HepG2 (cell line): ENCODE data around the gene ERC1. TPM values are rescaled to one million over a fixed set of nuclear protein-coding genes. Genes with fewer than 3 reads are reported as not detected.

Source experiments
- ATAC-seq: fragments of 200-7000 bp; cut with Tn5 transposase; 3 replicates; pipeline ENCODE4 v1.9.1; 2020; ENCODE audit warnings: mild to moderate bottlenecking, moderate library complexity
- BruUV-seq: library from RNA; stranded (reverse); fragments of 400-500 nt; replicated peaks from 2 replicates; lab custom pipeline; 2021; lab: Mats Ljungman, UMichigan
- CTCF ChIA-PET: fragments of 300-600 bp; formaldehyde crosslinking; extraction: SDS; loops from one replicate; lab custom pipeline; 2021; ENCODE audit warnings: low total read pairs, inconsistent platforms, low intra/inter-chr PET ratio; lab: Yijun Ruan, JAX
- POLR2A ChIA-PET: fragments of 350-600 bp; sonication (Branson Sonifier 250); formaldehyde crosslinking; loops from one replicate; lab custom pipeline; 2020; ENCODE audit warnings: antibody characterized with exemption, inconsistent platforms; lab: Yijun Ruan, JAX
- DNase-seq: peaks from one replicate; pipeline ENCODE4 v3.0.0-alpha.2; 2015; ENCODE audit warnings: low spot score
- FAIRE-seq: peaks from 3 replicates; lab custom pipeline; 2011; peaks lifted over from hg19 to GRCh38; lab: Jason Lieb, UNC
- H2AFZ ChIP-seq: one replicate; pipeline ENCODE4 v1.6.1; 2011; ENCODE audit warnings: low read length, inconsistent platforms
- H3K27ac ChIP-seq: fragments of 300-600 bp; 3 replicates; pipeline ENCODE4 v1.8.0; 2011; ENCODE audit warnings: mixed run types, mild to moderate bottlenecking, mixed read lengths, low read length, inconsistent platforms; ENCODE audit not compliant: insufficient read depth; ENCODE audit errors: extremely low read length
- H3K27me3 ChIP-seq, 2 experiments: fragments of 200-600 bp in 1 of 2; 2 replicates in 1 of 2; 3 replicates in 1 of 2; pipeline versions ENCODE4 v1.6.0 to v1.8.0; 2011; ENCODE audit warnings: low read length in 2 of 2, mild to moderate bottlenecking in 2 of 2, moderate library complexity in 2 of 2, inconsistent platforms in 1 of 2; ENCODE audit not compliant: insufficient read depth in 2 of 2, control insufficient read depth in 1 of 2
- H3K36me3 ChIP-seq, 2 experiments: fragments of 200-600 bp in 1 of 2; replicated peaks in 1 of 2; 2 replicates in 1 of 2; 3 replicates in 1 of 2; pipeline versions ENCODE4 v1.5.1 to v1.8.0; 2011; ENCODE audit warnings: low read length in 2 of 2, inconsistent platforms in 1 of 2; ENCODE audit not compliant: insufficient read depth in 2 of 2, control insufficient read depth in 1 of 2
- H3K4me1 ChIP-seq: 2 replicates; pipeline ENCODE4 v1.5.1; 2012; ENCODE audit warnings: low read length, inconsistent platforms; ENCODE audit not compliant: insufficient read depth
- H3K4me2 ChIP-seq: 2 replicates; pipeline ENCODE4 v1.6.0; 2011; ENCODE audit warnings: low read depth, low read length, inconsistent platforms
- H3K4me3 ChIP-seq, 3 experiments: fragments of 200-600 bp in 1 of 3; sonication (generic), shearing (Covaris generic) in 1 of 3; replicated peaks in 1 of 3; 2 replicates each; pipeline ENCODE4 v1.5.1; 2011 to 2016; ENCODE audit warnings: low read length in 3 of 3, inconsistent platforms in 2 of 3, low read depth in 2 of 3, mild to moderate bottlenecking in 2 of 3, control low read depth in 1 of 3, mixed read lengths in 1 of 3; ENCODE audit not compliant: insufficient read depth in 1 of 3
- H3K79me2 ChIP-seq: one replicate; pipeline ENCODE4 v1.6.1; 2011; ENCODE audit warnings: low read length, inconsistent platforms; ENCODE audit not compliant: insufficient read depth
- H3K9ac ChIP-seq: 2 replicates; pipeline ENCODE4 v1.6.0; 2011; ENCODE audit warnings: mild to moderate bottlenecking, low read depth, low read length, inconsistent platforms; ENCODE audit not compliant: insufficient read depth
- H3K9me3 ChIP-seq: 2 replicates; pipeline ENCODE4 v1.5.1; 2012; ENCODE audit warnings: mild to moderate bottlenecking, low read length
- H4K20me1 ChIP-seq: 2 replicates; pipeline ENCODE4 v1.6.0; 2011; ENCODE audit warnings: inconsistent platforms, mild to moderate bottlenecking, low read length, moderate library complexity; ENCODE audit not compliant: insufficient read depth
- AHR ChIP-seq: IDR thresholded peaks from 2 replicates; pipeline ENCODE4 v1.6.1; 2018; ENCODE audit warnings: missing genetic modification reagents, missing compliant biosample characterization
- POGZ ChIP-seq: sonication (generic); formaldehyde crosslinking; IDR thresholded peaks from 2 replicates; pipeline ENCODE4 v1.4.0; 2020; ENCODE audit warnings: mild to moderate bottlenecking, missing genetic modification reagents
- ZFP62 ChIP-seq: sonication (generic); formaldehyde crosslinking; IDR thresholded peaks from 2 replicates; pipeline ENCODE4 v1.4.0; 2020; ENCODE audit warnings: missing genetic modification reagents
- WGBS: methylation state at CpG from one replicate; pipeline ENCODE4 v1.1.6; 2017; ENCODE audit warnings: low lambda C conversion rate; 5-methylcytosine and 5-hydroxymethylcytosine counted together
- in situ Hi-C: cut with HindIII; loops from 2 replicates; pipeline ENCODE4 v1.10.0; 2017; ENCODE audit warnings: low pct_unique_long_range_greater_than_20kb; ENCODE audit not compliant: extremely low pct_ligation_motif_present
- intact Hi-C: fragments of 100-400 bp; cut with micrococcal nuclease; formaldehyde crosslinking; loops from one replicate; pipeline ENCODE4 v1.10.0; 2022; ENCODE audit not compliant: unreplicated experiment
- polyA plus RNA-seq, 8 experiments: library from polyadenylated mRNA; depleted of rRNA in 3 of 8; stranded (reverse) in 7 of 8; unstranded in 1 of 8; fragments of >200 nt; fragmentation: Illumina TruSeq in 4 of 8; extraction: Trizol in 4 of 8; gene quantifications; 2 replicates each; pipeline versions ENCODE4 v1.2.1 to v1.2.3, GENCODE V29; 2011 to 2016; ENCODE audit warnings: low read depth in 4 of 8, missing spikeins in 1 of 8, mixed read lengths in 1 of 8; ENCODE audit not compliant: insufficient read depth in 1 of 8
- total RNA-seq, 5 experiments: library from RNA; depleted of rRNA; stranded (reverse); fragments of >200 nt; fragmentation: Illumina TruSeq; extraction: Trizol; gene quantifications; 2 replicates each; pipeline ENCODE4 v1.2.3, GENCODE V29; 2016; ENCODE audit warnings: low read depth in 1 of 5
- TF ChIP-seq, protein P1 (sequence below): sonication (generic); formaldehyde crosslinking; IDR thresholded peaks from 2 replicates; pipeline ENCODE4 v1.8.0; 2022; ENCODE audit warnings: mild to moderate bottlenecking, missing genetic modification reagents, moderate library complexity
- TF ChIP-seq, protein P2 (sequence below): sonication (generic); formaldehyde crosslinking; IDR thresholded peaks from 2 replicates; pipeline ENCODE4 v1.5.1; 2020; ENCODE audit warnings: missing genetic modification reagents, mild to moderate bottlenecking, borderline replicate concordance

Gene ERC1
- total and polyA plus RNA-seq, 2 of the 13 experiments (the other 11 are each of a cell fraction or from before 2014, with no cell fraction given): 6.1 to 12.4 TPM

GRCh38 chr12:1530592-1531152, 539.6 kb downstream of the ERC1 start:
- Histone ChIP-seq H3K4me1 (peaks cover 20% of the 10 kb centered on the region), H3K9ac (no peak overlapping the region), H4K20me1 (no peaks in the 10 kb centered on the region), H3K4me2 (peak overlapping the region; percentile 70), H3K27me3 (peaks cover 16 to 77% of the 10 kb centered on the region in 2 experiments; a peak in 4 of 5 replicates), H3K4me3 (peak overlapping the region in 2 of 3 experiments; percentile 9 to 66; a peak in 2 of 6 replicates), H3K9me3 (no peaks in the 10 kb centered on the region), H3K79me2 (no peaks in the 10 kb centered on the region), H3K27ac (no peak overlapping the region), H2AFZ (no peak overlapping the region), H3K36me3 (no peaks in the 10 kb centered on the region)
- POLR2A ChIA-PET: no interaction called here
- in situ Hi-C loops (no loop called here), intact Hi-C loops (no loop called here)
- WGBS: 0% methylated on average over 14 of the region's 99 CpGs
- TF ChIP-seq ZFP62 (CRISPR knock-in tag): no peak
- TF ChIP-seq POGZ (CRISPR knock-in tag): no peak
- TF ChIP-seq, protein P1, sequence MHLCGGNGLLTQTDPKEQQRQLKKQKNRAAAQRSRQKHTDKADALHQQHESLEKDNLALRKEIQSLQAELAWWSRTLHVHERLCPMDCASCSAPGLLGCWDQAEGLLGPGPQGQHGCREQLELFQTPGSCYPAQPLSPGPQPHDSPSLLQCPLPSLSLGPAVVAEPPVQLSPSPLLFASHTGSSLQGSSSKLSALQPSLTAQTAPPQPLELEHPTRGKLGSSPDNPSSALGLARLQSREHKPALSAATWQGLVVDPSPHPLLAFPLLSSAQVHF: no peak
- TF ChIP-seq, protein P2, sequence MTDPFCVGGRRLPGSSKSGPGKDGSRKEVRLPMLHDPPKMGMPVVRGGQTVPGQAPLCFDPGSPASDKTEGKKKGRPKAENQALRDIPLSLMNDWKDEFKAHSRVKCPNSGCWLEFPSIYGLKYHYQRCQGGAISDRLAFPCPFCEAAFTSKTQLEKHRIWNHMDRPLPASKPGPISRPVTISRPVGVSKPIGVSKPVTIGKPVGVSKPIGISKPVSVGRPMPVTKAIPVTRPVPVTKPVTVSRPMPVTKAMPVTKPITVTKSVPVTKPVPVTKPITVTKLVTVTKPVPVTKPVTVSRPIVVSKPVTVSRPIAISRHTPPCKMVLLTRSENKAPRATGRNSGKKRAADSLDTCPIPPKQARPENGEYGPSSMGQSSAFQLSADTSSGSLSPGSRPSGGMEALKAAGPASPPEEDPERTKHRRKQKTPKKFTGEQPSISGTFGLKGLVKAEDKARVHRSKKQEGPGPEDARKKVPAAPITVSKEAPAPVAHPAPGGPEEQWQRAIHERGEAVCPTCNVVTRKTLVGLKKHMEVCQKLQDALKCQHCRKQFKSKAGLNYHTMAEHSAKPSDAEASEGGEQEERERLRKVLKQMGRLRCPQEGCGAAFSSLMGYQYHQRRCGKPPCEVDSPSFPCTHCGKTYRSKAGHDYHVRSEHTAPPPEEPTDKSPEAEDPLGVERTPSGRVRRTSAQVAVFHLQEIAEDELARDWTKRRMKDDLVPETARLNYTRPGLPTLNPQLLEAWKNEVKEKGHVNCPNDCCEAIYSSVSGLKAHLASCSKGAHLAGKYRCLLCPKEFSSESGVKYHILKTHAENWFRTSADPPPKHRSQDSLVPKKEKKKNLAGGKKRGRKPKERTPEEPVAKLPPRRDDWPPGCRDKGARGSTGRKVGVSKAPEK: no peak
- TF ChIP-seq AHR (CRISPR knock-in tag): no peak
- no TSS peak for BruUV-seq
- CTCF ChIA-PET: no interaction called here
- FAIRE-seq: no peak
- no peak for ATAC-seq
- DNase-seq: no peak
